GM12878 (cell line): ENCODE measurements around the gene AGBL1. TPM values are rescaled to one million over a fixed set of nuclear protein-coding genes. Genes with fewer than 3 reads are reported as not detected.

Source experiments
- ATAC-seq: fragments of 200-7000 bp; cut with Tn5 transposase; 3 replicates; pipeline ENCODE4 v1.9.1; 2020; ENCODE audit warnings: mild to moderate bottlenecking, moderate library complexity
- BruUV-seq: library from RNA; stranded (reverse); fragments of 400-500 nt; replicated peaks from 2 replicates; lab custom pipeline; 2021; lab: Mats Ljungman, UMichigan
- CTCF ChIA-PET: fragments of 300-600 bp; sonication (Branson Sonifier 250); formaldehyde crosslinking; extraction: SDS; loops from one replicate; lab custom pipeline; 2021; ENCODE audit warnings: inconsistent platforms; lab: Yijun Ruan, JAX
- POLR2A ChIA-PET: fragments of 350-600 bp; formaldehyde crosslinking; extraction: SDS; loops from one replicate; lab custom pipeline; 2021; ENCODE audit warnings: inconsistent platforms; lab: Charles Lee
- RAD21 ChIA-PET: fragments of 300-600 bp; sonication (Branson Sonifier 250); formaldehyde crosslinking; loops from one replicate; lab custom pipeline; 2023; ENCODE audit warnings: antibody characterized with exemption; ENCODE audit not compliant: unreplicated experiment; lab: Charles Lee
- SMC1A ChIA-PET: fragments of 300-600 bp; sonication (Branson Sonifier 250); formaldehyde crosslinking; loops from one replicate; lab custom pipeline; 2023; ENCODE audit not compliant: unreplicated experiment, uncharacterized antibody; lab: Charles Lee
- DNase-seq: peaks from one replicate; pipeline ENCODE4 v3.0.0-alpha.2; 2011; ENCODE audit warnings: low read depth, low spot score
- FAIRE-seq: peaks from 3 replicates; lab custom pipeline; 2011; peaks lifted over from hg19 to GRCh38; lab: Jason Lieb, UNC
- H2AFZ ChIP-seq: 2 replicates; pipeline ENCODE4 v1.6.0; 2011; ENCODE audit warnings: low read depth, low read length, control low read depth; ENCODE audit not compliant: control insufficient read depth
- H3K27ac ChIP-seq: 2 replicates; pipeline ENCODE4 v1.5.1; 2011; ENCODE audit warnings: control low read depth; ENCODE audit not compliant: control insufficient read depth, insufficient read depth
- H3K27me3 ChIP-seq, 2 experiments: replicated peaks in 1 of 2; 2 replicates each; pipeline versions ENCODE4 v1.6.0 to v1.6.1; 2011; ENCODE audit warnings: low read length in 1 of 2; ENCODE audit not compliant: control insufficient read depth in 2 of 2, insufficient read depth in 2 of 2
- H3K36me3 ChIP-seq, 2 experiments: 2 replicates each; pipeline ENCODE4 v1.5.1; 2011; ENCODE audit warnings: low read length in 1 of 2; ENCODE audit not compliant: control insufficient read depth in 2 of 2, insufficient read depth in 2 of 2
- H3K4me1 ChIP-seq: 2 replicates; pipeline ENCODE4 v1.6.1; 2011; ENCODE audit warnings: mild to moderate bottlenecking, low read length, moderate library complexity, mixed read lengths; ENCODE audit not compliant: control insufficient read depth, insufficient read depth
- H3K4me2 ChIP-seq: 2 replicates; pipeline ENCODE4 v1.6.0; 2011; ENCODE audit warnings: control low read depth; ENCODE audit not compliant: control insufficient read depth, insufficient read depth
- H3K4me3 ChIP-seq: fragments of 200-600 bp; sonication (generic); 2 replicates; pipeline ENCODE4 v1.5.1; 2016
- H3K79me2 ChIP-seq: 2 replicates; pipeline ENCODE4 v1.6.0; 2011; ENCODE audit warnings: low read length; ENCODE audit not compliant: control insufficient read depth, insufficient read depth
- H3K9ac ChIP-seq: 2 replicates; pipeline ENCODE4 v1.8.0; 2011; ENCODE audit warnings: low read length, control low read depth, mixed read lengths; ENCODE audit not compliant: control insufficient read depth, insufficient read depth
- H3K9me3 ChIP-seq: replicated peaks from 3 replicates; pipeline ENCODE4 v1.5.1; 2011; ENCODE audit warnings: mild to moderate bottlenecking, low read length; ENCODE audit not compliant: control insufficient read depth, insufficient read depth
- H4K20me1 ChIP-seq: 2 replicates; pipeline ENCODE4 v1.6.0; 2011; ENCODE audit not compliant: control insufficient read depth, insufficient read depth
- CHD1 ChIP-seq: IDR thresholded peaks from 2 replicates; pipeline ENCODE4 v1.6.1; 2012; ENCODE audit warnings: low read depth, low read length, improper control_type of control experiment
- CTCF ChIP-seq, 3 experiments: IDR thresholded peaks in 2 of 3; conservative IDR thresholded peaks in 1 of 3; 2 replicates each; pipeline ENCODE4 v1.5.1; 2011; ENCODE audit warnings: low read depth in 3 of 3, low read length in 3 of 3, mild to moderate bottlenecking in 3 of 3, control low read depth in 2 of 3, moderate library complexity in 2 of 3, inconsistent platforms in 1 of 3, mixed read lengths in 1 of 3; ENCODE audit not compliant: control insufficient read depth in 2 of 3, insufficient read depth in 1 of 3; ENCODE audit errors: extremely low read depth in 1 of 3
- MYC ChIP-seq: IDR thresholded peaks from 2 replicates; pipeline ENCODE4 v1.6.1; 2011; ENCODE audit warnings: mild to moderate bottlenecking, low read length, moderate library complexity, inconsistent platforms; ENCODE audit not compliant: insufficient read depth, insufficient replicate concordance, insufficient read length, severe bottlenecking
- PKNOX1 ChIP-seq: fragments of 450-650 bp; IDR thresholded peaks from 2 replicates; pipeline ENCODE4 v1.6.1; 2016; ENCODE audit warnings: mild to moderate bottlenecking
- RCOR1 ChIP-seq: conservative IDR thresholded peaks from 2 replicates; pipeline ENCODE4 v1.6.1; 2012; ENCODE audit warnings: low read depth, low read length, improper control_type of control experiment
- RUNX3 ChIP-seq: IDR thresholded peaks from 2 replicates; pipeline ENCODE4 v1.6.1; 2012; ENCODE audit warnings: low read length, inconsistent platforms
- SIN3A ChIP-seq: IDR thresholded peaks from 2 replicates; pipeline ENCODE4 v1.6.1; 2012; ENCODE audit warnings: low read depth, low read length, improper control_type of control experiment
- SPI1 ChIP-seq: IDR thresholded peaks from 2 replicates; pipeline ENCODE4 v1.6.1; 2011; ENCODE audit warnings: low read depth, mild to moderate bottlenecking, low read length, moderate library complexity, borderline replicate concordance; ENCODE audit not compliant: insufficient read depth
- STAT1 ChIP-seq: fragments of 450-650 bp; conservative IDR thresholded peaks from 2 replicates; pipeline ENCODE4 v1.6.1; 2014; ENCODE audit warnings: antibody characterized with exemption, mild to moderate bottlenecking
- ZNF274 ChIP-seq: IDR thresholded peaks from one replicate; pipeline ENCODE4 v1.8.0; 2011; ENCODE audit not compliant: insufficient read length, insufficient read depth
- WGBS: methylation state at CpG from one replicate; pipeline ENCODE4 v1.1.6; 2016; ENCODE audit warnings: low lambda C conversion rate; ENCODE audit not compliant: insufficient replicate concordance, insufficient coverage; ENCODE audit errors: missing lambda C conversion rate; 5-methylcytosine and 5-hydroxymethylcytosine counted together
- in situ Hi-C: fragments of 300-500 bp; cut with MboI; formaldehyde crosslinking; loops from 9 replicates; pipeline ENCODE4 v1.14.3; 2018; ENCODE audit warnings: mixed read lengths
- intact Hi-C: fragments of 100-400 bp; cut with micrococcal nuclease; formaldehyde crosslinking; loops from one replicate; pipeline ENCODE4 v1.14.2; 2022; ENCODE audit not compliant: unreplicated experiment
- polyA plus RNA-seq, 11 experiments: library from polyadenylated mRNA; depleted of rRNA in 4 of 11; unstranded in 6 of 11; stranded (reverse) in 5 of 11; fragments of >200 nt; fragmentation: Nextera tagmentation in 4 of 11; fragmentation: Illumina TruSeq in 1 of 11; extraction: Ambion mirVana in 4 of 11; extraction: Trizol in 1 of 11; gene quantifications; 1 replicate in 1 of 11; 2 replicates in 10 of 11; pipeline versions ENCODE4 v1.2.1 to v1.2.3, GENCODE V29; 2011 to 2016; ENCODE audit warnings: inconsistent platforms in 2 of 11, missing spikeins in 2 of 11, low read depth in 1 of 11
- total RNA-seq, 4 experiments: library from RNA; depleted of rRNA in 3 of 4; stranded (reverse); fragments of >200 nt in 3 of 4; fragmentation: Illumina TruSeq in 1 of 4; extraction: Trizol in 1 of 4; gene quantifications; 2 replicates each; pipeline versions ENCODE4 v1.2.1 to v1.2.3, GENCODE V29; 2013 to 2021
- TF ChIP-seq, protein P1 (sequence below): IDR thresholded peaks from 2 replicates; pipeline ENCODE4 v1.6.1; 2012; ENCODE audit warnings: improper control_type of control experiment, low read depth, low read length; ENCODE audit not compliant: insufficient replicate concordance
- TF ChIP-seq, protein P2 (sequence below): fragments of 150-350 bp; IDR thresholded peaks from 2 replicates; pipeline ENCODE4 v1.6.1; 2016; ENCODE audit warnings: low read depth, low read length

AGBL1 gene
- total and polyA plus RNA-seq, 10 of the 15 experiments (the other 5 are each of a cell fraction or from before 2014, with no cell fraction given): not detected

- ChIA-PET CTCF (no interaction called here), POLR2A (no interaction called here), SMC1A (no interaction called here), RAD21 (no interaction called here)
- in situ Hi-C loops (no loop called here), intact Hi-C loops (no loop called here)
- BruUV-seq: no TSS peak
- Histone ChIP-seq H3K9ac (no peak overlapping the region), H3K79me2 (no peaks in the 10 kb centered on the region), H3K4me3 (no peak overlapping the region), H4K20me1 (no peaks in the 10 kb centered on the region), H3K4me1 (no peaks in the 10 kb centered on the region), H3K9me3 (no peaks in the 10 kb centered on the region), H2AFZ (no peak overlapping the region), H3K36me3 (no peaks in the 10 kb centered on the region), H3K4me2 (no peak overlapping the region), H3K27me3 (no peaks in the 10 kb centered on the region), H3K27ac (no peak overlapping the region)
- FAIRE-seq (no peak), DNase-seq (no peak), ATAC-seq (no peak)
- TF ChIP-seq SPI1: no peak
- TF ChIP-seq MYC: no peak
- no peak for TF ChIP-seq SIN3A
- no peak for TF ChIP-seq STAT1
- no peak for TF ChIP-seq RUNX3
- no peak for TF ChIP-seq PKNOX1
- TF ChIP-seq RCOR1: no peak
- no peak for TF ChIP-seq CHD1
- TF ChIP-seq, protein P1, sequence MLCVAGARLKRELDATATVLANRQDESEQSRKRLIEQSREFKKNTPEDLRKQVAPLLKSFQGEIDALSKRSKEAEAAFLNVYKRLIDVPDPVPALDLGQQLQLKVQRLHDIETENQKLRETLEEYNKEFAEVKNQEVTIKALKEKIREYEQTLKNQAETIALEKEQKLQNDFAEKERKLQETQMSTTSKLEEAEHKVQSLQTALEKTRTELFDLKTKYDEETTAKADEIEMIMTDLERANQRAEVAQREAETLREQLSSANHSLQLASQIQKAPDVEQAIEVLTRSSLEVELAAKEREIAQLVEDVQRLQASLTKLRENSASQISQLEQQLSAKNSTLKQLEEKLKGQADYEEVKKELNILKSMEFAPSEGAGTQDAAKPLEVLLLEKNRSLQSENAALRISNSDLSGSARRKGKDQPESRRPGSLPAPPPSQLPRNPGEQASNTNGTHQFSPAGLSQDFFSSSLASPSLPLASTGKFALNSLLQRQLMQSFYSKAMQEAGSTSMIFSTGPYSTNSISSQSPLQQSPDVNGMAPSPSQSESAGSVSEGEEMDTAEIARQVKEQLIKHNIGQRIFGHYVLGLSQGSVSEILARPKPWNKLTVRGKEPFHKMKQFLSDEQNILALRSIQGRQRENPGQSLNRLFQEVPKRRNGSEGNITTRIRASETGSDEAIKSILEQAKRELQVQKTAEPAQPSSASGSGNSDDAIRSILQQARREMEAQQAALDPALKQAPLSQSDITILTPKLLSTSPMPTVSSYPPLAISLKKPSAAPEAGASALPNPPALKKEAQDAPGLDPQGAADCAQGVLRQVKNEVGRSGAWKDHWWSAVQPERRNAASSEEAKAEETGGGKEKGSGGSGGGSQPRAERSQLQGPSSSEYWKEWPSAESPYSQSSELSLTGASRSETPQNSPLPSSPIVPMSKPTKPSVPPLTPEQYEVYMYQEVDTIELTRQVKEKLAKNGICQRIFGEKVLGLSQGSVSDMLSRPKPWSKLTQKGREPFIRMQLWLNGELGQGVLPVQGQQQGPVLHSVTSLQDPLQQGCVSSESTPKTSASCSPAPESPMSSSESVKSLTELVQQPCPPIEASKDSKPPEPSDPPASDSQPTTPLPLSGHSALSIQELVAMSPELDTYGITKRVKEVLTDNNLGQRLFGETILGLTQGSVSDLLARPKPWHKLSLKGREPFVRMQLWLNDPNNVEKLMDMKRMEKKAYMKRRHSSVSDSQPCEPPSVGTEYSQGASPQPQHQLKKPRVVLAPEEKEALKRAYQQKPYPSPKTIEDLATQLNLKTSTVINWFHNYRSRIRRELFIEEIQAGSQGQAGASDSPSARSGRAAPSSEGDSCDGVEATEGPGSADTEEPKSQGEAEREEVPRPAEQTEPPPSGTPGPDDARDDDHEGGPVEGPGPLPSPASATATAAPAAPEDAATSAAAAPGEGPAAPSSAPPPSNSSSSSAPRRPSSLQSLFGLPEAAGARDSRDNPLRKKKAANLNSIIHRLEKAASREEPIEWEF: no peak
- TF ChIP-seq, protein P2, sequence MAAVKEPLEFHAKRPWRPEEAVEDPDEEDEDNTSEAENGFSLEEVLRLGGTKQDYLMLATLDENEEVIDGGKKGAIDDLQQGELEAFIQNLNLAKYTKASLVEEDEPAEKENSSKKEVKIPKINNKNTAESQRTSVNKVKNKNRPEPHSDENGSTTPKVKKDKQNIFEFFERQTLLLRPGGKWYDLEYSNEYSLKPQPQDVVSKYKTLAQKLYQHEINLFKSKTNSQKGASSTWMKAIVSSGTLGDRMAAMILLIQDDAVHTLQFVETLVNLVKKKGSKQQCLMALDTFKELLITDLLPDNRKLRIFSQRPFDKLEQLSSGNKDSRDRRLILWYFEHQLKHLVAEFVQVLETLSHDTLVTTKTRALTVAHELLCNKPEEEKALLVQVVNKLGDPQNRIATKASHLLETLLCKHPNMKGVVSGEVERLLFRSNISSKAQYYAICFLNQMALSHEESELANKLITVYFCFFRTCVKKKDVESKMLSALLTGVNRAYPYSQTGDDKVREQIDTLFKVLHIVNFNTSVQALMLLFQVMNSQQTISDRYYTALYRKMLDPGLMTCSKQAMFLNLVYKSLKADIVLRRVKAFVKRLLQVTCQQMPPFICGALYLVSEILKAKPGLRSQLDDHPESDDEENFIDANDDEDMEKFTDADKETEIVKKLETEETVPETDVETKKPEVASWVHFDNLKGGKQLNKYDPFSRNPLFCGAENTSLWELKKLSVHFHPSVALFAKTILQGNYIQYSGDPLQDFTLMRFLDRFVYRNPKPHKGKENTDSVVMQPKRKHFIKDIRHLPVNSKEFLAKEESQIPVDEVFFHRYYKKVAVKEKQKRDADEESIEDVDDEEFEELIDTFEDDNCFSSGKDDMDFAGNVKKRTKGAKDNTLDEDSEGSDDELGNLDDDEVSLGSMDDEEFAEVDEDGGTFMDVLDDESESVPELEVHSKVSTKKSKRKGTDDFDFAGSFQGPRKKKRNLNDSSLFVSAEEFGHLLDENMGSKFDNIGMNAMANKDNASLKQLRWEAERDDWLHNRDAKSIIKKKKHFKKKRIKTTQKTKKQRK: no peak
- no peak for TF ChIP-seq CTCF (IDR thresholded peaks at IDR 0.05 in 2 of 3, conservative IDR thresholded peaks at IDR 0.05 in 1 of 3; ENCODE audit: control insufficient read depth in 2 of 3, extremely low read depth in 1 of 3, insufficient read depth in 1 of 3, low read depth in 3 of 3, low read length in 3 of 3)
- no peak for TF ChIP-seq ZNF274
- WGBS: 7% methylated on average over 1 of the region's 1 CpG
These were observed 333.5 kb downstream of the AGBL1 start for GRCh38 chr15:86413191-86413590.
